RWPE2 (cell line): ENCODE results near the gene MAPK1.
"Not testable (repeated sequence)": the region's sequence is repeated elsewhere in the genome, so short reads cannot be mapped to it uniquely, and the experiment has no call there.

Experiments
- ATAC-seq: fragments of 200-7000 bp; cut with Tn5 transposase; 3 replicates; pipeline ENCODE4 v1.9.1; 2021; ENCODE audit warnings: low read depth
- DNase-seq: peaks from one replicate; pipeline ENCODE4 v3.0.0-alpha.2; 2020; ENCODE audit warnings: low spot score
- H3K27ac ChIP-seq: fragments of 450-650 bp; 2 replicates; pipeline ENCODE4 v1.5.1; 2017; ENCODE audit warnings: mild to moderate bottlenecking; ENCODE audit not compliant: poor library complexity, severe bottlenecking
- H3K27me3 ChIP-seq: fragments of 250-450 bp; sonication (Bioruptor Pico); 2 replicates; pipeline ENCODE4 v1.5.1; 2021; ENCODE audit warnings: mild to moderate bottlenecking, moderate library complexity; ENCODE audit not compliant: insufficient read depth, poor library complexity, severe bottlenecking
- H3K36me3 ChIP-seq: fragments of 250-450 bp; sonication (Bioruptor Pico); 2 replicates; pipeline ENCODE4 v1.5.1; 2020; ENCODE audit warnings: low read depth, mild to moderate bottlenecking, moderate library complexity
- H3K4me1 ChIP-seq: fragments of 250-450 bp; sonication (Bioruptor Pico); 2 replicates; pipeline ENCODE4 v1.5.1; 2021; ENCODE audit warnings: mild to moderate bottlenecking, moderate library complexity; ENCODE audit not compliant: insufficient read depth, poor library complexity, severe bottlenecking
- H3K4me3 ChIP-seq: fragments of 250-450 bp; sonication (Bioruptor Pico); 2 replicates; pipeline ENCODE4 v1.5.1; 2021; ENCODE audit warnings: mild to moderate bottlenecking, moderate library complexity; ENCODE audit not compliant: severe bottlenecking
- H3K9me3 ChIP-seq: fragments of 250-450 bp; sonication (Bioruptor Pico); 2 replicates; pipeline ENCODE4 v1.5.1; 2021; ENCODE audit warnings: mild to moderate bottlenecking, moderate library complexity; ENCODE audit not compliant: severe bottlenecking
- CTCF ChIP-seq: fragments of 450-650 bp; IDR thresholded peaks from one replicate; pipeline ENCODE4 v1.5.1; 2017; ENCODE audit warnings: mild to moderate bottlenecking, moderate library complexity; ENCODE audit not compliant: poor library complexity, severe bottlenecking

Gene MAPK1

GRCh38 chr22:21807544-21808529, 59.6 kb downstream of the MAPK1 start:
- Histone ChIP-seq H3K27me3 (peaks cover 2% of the 10 kb centered on the region), H3K9me3 (peaks cover 4% of the 10 kb centered on the region), H3K4me1 (no peaks in the 10 kb centered on the region), H3K27ac (no peak overlapping the region), H3K36me3 (peaks cover 51% of the 10 kb centered on the region), H3K4me3 (no peak overlapping the region)
- ATAC-seq, result no peak
- DNase-seq, result no peak
- no peak for TF ChIP-seq CTCF

DNA sequence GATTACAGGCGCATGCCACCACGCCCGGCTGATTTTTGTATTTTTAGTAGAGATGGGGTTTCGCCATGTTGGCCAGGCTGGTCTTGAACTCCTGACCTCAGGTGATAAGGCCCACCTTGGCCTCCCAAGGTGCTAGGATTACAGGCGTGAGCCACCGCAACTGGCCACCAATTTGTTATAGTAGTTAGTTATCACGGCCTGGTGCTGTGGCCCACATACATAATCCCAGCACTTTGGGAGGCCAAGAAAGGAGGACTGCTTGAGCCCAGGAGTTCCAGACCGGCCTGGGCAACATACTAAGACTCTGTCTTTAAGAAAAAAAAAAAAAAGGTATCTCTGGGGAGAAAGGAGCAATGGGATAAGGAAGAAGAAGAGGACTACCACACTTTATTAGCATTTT, 62.1 kb downstream of the MAPK1 start:
- not testable (repeated sequence) for H3K4me3 ChIP-seq, ATAC-seq, DNase-seq, H3K27me3 ChIP-seq, H3K4me1 ChIP-seq, H3K27ac ChIP-seq, H3K9me3 ChIP-seq
- peaks cover 70% of the 10 kb centered on the region for H3K36me3 ChIP-seq

GRCh38 chr22:21803811-21804249, 63.6 kb downstream of the MAPK1 start:
- TF ChIP-seq CTCF, result no peak
- DNase-seq, result no peak
- ATAC-seq, result no peak
- no peaks in the 10 kb centered on the region for H3K27me3 ChIP-seq
- peaks cover 85% of the 10 kb centered on the region for H3K36me3 ChIP-seq
- no peaks in the 10 kb centered on the region for H3K4me1 ChIP-seq
- no peak overlapping the region for H3K27ac ChIP-seq
- no peak overlapping the region for H3K4me3 ChIP-seq
- H3K9me3 ChIP-seq, result no peaks in the 10 kb centered on the region

DNA sequence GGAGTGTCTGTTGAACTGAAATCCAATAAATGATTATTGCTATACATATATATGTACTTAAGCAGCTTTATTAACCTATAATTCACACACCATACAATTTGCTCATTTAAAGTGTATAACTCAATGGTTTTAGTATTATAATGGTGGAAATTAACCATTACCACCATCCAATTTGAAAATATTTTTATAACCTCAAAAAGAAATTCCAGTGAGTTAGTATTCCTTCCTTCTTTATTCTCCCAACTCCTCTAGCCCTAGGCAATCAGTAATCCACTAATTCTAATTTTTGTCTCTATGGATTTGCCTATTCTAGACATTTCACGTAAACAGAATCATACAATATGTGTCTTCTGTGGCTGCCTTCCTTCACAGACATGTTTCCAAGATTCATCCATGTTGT, 64.8 kb downstream of the MAPK1 start:
- ATAC-seq, result no peak
- Histone ChIP-seq H3K27ac (no peak overlapping the region), H3K4me3 (no peak overlapping the region), H3K4me1 (no peaks in the 10 kb centered on the region), H3K36me3 (peaks cover 96% of the 10 kb centered on the region), H3K27me3 (no peaks in the 10 kb centered on the region), H3K9me3 (no peaks in the 10 kb centered on the region)
- no peak for DNase-seq
- TF ChIP-seq CTCF, result no peak

DNA sequence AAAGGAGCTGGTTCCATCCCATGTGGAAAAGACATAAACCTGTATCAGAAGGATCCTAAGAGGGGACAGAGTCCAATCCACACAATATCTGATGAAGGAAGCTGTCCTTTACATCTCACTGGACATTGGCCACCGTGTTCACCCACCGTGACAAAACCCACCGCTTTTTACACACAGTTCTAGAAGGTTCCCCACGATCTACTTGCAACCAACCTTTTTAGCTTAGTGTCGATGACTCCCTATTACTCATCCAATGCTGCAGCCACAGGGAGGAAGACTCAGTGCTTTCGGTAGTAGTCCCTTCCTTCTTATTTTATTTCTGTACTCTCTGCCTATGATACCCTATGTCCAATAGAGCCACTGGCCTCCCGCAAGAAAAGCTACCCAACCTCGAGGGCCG, 65.4 kb downstream of the MAPK1 start:
- H3K4me1 ChIP-seq, result no peaks in the 10 kb centered on the region
- peaks cover 96% of the 10 kb centered on the region for H3K36me3 ChIP-seq
- TF ChIP-seq CTCF, result no peak
- H3K9me3 ChIP-seq, result peaks cover 4% of the 10 kb centered on the region
- no peak for ATAC-seq
- H3K27me3 ChIP-seq, result no peaks in the 10 kb centered on the region
- H3K27ac ChIP-seq, result no peak overlapping the region
- DNase-seq, result no peak
- H3K4me3 ChIP-seq, result no peak overlapping the region

DNA sequence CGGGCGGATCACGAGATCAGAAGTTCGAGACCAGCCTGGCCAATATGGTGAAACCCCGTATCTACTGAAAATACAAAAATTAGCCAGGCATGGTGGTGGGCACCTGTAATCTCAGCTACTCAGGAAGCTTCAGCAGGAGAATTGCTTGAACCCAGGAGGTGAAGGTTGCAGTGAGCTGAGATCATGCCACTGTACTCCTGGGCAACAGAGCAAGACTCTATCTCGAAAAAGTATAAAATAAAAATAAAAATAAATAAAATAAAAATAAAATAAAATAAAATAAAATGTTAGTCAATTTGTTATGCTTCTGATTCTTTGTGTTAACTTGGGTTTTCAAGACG, 66.2 kb downstream of the MAPK1 start:
- not testable (repeated sequence) for H3K4me1 ChIP-seq, DNase-seq, H3K27ac ChIP-seq, H3K4me3 ChIP-seq, H3K27me3 ChIP-seq, ATAC-seq, H3K9me3 ChIP-seq
- peaks cover 97% of the 10 kb centered on the region for H3K36me3 ChIP-seq
